ENCODE results near the gene TRPM1. TPM values are rescaled to one million over a fixed set of nuclear protein-coding genes. Genes with fewer than 3 reads are reported as not detected.

TRPM1 gene
- total RNA-seq, 4 donors from 2014 or later, result not detected

DNA sequence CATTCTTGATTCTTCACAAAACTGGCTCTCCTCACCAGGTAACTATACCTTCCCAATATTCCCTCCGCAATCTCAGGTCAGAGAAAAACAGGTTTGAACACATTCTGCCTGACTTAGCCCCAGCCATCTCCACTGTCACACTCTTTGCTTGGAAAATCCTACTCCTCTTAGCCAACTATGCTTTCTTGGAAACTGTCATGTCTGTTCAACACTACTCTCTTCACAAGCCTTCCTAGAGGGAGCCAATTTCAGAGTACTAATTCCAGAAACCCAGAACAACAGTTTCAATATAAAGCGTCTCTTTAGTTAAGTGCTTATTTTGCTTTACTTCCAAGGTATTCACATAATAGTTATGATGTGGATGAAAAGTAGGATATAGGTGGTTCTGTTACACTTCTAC lies 131.8 kb downstream of the TRPM1 start:
- Histone ChIP-seq H3K4me1 (no peaks in the 10 kb centered on the region), H3K27ac (no peak overlapping the region), H3K36me3 (peaks cover 0 to 38% of the 10 kb centered on the region in 2 donors), H3K9me3 (no peaks in the 10 kb centered on the region), H3K27me3 (no peaks in the 10 kb centered on the region), H3K4me3 (no peak overlapping the region)
- DNase-seq (no peak), ATAC-seq (no peak)
- intact Hi-C loops (cut with DNase I; ENCODE audit: low total_unique reads) (loop anchor here (10.0 kb wide), 1 partner anchor 245 kb away; no protein-coding TSS in a partner anchor), in situ Hi-C loops (cut with MboI; ENCODE audit: low sequenced_read_pairs in 4 of 4) (loop anchor here in 3 of 4 donors (10.0 to 25.0 kb wide), 3 partner anchors 65 to 393 kb away; partner anchors contain the start of genes FAN1 (in 1 of the 3) and KLF13 (in 1 of the 3))
- TF ChIP-seq, protein P1, sequence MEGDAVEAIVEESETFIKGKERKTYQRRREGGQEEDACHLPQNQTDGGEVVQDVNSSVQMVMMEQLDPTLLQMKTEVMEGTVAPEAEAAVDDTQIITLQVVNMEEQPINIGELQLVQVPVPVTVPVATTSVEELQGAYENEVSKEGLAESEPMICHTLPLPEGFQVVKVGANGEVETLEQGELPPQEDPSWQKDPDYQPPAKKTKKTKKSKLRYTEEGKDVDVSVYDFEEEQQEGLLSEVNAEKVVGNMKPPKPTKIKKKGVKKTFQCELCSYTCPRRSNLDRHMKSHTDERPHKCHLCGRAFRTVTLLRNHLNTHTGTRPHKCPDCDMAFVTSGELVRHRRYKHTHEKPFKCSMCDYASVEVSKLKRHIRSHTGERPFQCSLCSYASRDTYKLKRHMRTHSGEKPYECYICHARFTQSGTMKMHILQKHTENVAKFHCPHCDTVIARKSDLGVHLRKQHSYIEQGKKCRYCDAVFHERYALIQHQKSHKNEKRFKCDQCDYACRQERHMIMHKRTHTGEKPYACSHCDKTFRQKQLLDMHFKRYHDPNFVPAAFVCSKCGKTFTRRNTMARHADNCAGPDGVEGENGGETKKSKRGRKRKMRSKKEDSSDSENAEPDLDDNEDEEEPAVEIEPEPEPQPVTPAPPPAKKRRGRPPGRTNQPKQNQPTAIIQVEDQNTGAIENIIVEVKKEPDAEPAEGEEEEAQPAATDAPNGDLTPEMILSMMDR (IDR thresholded peaks at IDR 0.05 in 4 of 5, conservative IDR thresholded peaks at IDR 0.05 in 1 of 5), result no peak
- no peak for TF ChIP-seq POLR2A (IDR thresholded peaks at IDR 0.05)

DNA sequence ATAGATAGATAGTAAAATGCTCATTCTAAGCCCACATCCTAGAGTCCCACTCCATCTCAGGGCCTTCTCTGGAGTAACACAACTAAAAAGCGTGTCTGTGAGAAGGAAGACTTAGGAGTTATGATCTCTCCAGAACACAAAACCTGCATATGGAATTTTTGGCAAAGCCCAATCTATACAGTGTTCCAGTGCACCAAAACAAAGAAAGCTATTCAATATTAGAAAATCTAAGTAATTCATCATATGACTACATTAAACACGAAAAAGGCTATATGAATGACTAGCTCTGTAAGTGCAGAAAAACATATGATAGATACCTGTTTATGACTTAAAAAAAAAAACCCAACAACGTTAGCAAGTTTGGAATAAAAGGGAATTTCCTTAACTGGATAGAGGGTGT lies 137.8 kb downstream of the TRPM1 start:
- in situ Hi-C loops (cut with MboI; ENCODE audit: low sequenced_read_pairs in 4 of 4), result loop anchor here in 2 of 4 donors (25.0 kb wide), 2 partner anchors 374 to 399 kb away; partner anchors contain the start of gene KLF13 (in 1 of the 2)
- H3K4me3 ChIP-seq, result no peak overlapping the region
- no peaks in the 10 kb centered on the region for H3K9me3 ChIP-seq
- TF ChIP-seq, protein P1 (IDR thresholded peaks at IDR 0.05 in 4 of 5, conservative IDR thresholded peaks at IDR 0.05 in 1 of 5), result no peak
- no peak for TF ChIP-seq POLR2A (IDR thresholded peaks at IDR 0.05)
- peaks cover 0 to 14% of the 10 kb centered on the region in 2 donors for H3K36me3 ChIP-seq
- H3K27ac ChIP-seq, result peak overlapping the region in 3 of 4 donors; percentile 86 to 95 (median 93)
- no peaks in the 10 kb centered on the region for H3K27me3 ChIP-seq
- ATAC-seq (no peak), DNase-seq (no peak)
- H3K4me1 ChIP-seq, result peaks cover 36 to 39% of the 10 kb centered on the region in 2 donors
- intact Hi-C loops (cut with DNase I; ENCODE audit: low total_unique reads), result loop anchor here (2.0 to 10.0 kb wide), 2 partner anchors 195 to 251 kb away; no protein-coding TSS in a partner anchor

DNA sequence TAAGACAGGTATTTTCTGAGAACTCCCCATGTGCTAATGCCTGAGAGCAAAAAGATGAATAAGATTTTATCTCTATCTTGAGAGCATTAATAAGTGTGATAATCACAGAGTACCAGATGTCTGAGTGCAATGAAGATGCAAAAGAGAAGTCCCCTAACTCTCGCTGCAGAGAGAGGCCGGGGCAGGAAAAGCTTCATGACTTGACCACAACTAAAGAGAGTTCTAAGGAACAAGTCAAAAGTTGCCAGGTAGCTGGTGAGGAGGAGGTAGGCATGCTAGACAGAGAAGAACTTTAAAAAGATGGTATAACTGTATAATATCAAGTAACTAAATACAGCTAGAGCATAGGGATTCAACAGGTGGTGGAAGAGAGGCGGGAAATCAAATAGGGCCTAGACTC lies 138.9 kb downstream of the TRPM1 start:
- DNase-seq, result no peak
- TF ChIP-seq, protein P1 (IDR thresholded peaks at IDR 0.05 in 4 of 5, conservative IDR thresholded peaks at IDR 0.05 in 1 of 5), result no peak
- TF ChIP-seq POLR2A (IDR thresholded peaks at IDR 0.05), result no peak
- in situ Hi-C loops (cut with MboI; ENCODE audit: low sequenced_read_pairs in 4 of 4) (loop anchor here in 2 of 4 donors (25.0 kb wide), 2 partner anchors 375 to 400 kb away; partner anchors contain the start of gene KLF13 (in 1 of the 2)), intact Hi-C loops (cut with DNase I; ENCODE audit: low total_unique reads) (loop anchor here (2.0 to 10.0 kb wide), 2 partner anchors 196 to 252 kb away; no protein-coding TSS in a partner anchor)
- no peak for ATAC-seq
- Histone ChIP-seq H3K36me3 (peaks cover 0 to 24% of the 10 kb centered on the region in 2 donors), H3K27ac (peak overlapping the region; percentile 84 to 95 (median 90)), H3K4me1 (peaks cover 36 to 39% of the 10 kb centered on the region in 2 donors), H3K27me3 (no peaks in the 10 kb centered on the region), H3K4me3 (no peak overlapping the region), H3K9me3 (no peaks in the 10 kb centered on the region)

DNA sequence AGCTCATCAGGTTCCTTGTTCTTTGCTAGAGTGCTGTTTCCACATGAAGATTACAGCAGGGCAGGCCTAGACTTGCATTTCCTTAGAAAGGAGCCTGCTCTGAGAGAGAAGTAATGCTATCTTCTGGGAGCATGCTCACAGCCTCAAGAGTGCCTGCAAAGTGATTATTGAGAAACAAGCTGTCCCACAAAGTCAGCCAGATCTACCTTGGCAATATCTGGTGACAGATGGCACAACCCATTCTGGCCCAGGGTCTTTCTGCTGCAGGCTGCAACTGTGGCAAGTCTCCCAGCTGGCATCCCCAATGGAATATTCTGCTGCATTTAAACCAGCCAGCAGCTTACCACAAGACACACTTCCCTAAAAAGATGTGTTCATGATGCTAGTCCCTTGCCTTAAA lies 139.4 kb downstream of the TRPM1 start:
- DNase-seq, result peak; percentile 70 to 92
- Histone ChIP-seq H3K4me1 (peaks cover 36 to 39% of the 10 kb centered on the region in 2 donors), H3K9me3 (no peaks in the 10 kb centered on the region), H3K27me3 (no peaks in the 10 kb centered on the region), H3K36me3 (peaks cover 0 to 30% of the 10 kb centered on the region in 2 donors), H3K27ac (peak overlapping the region; percentile 84 to 95 (median 90)), H3K4me3 (peak overlapping the region in 1 of 4 donors; percentile 14)
- intact Hi-C loops (cut with DNase I; ENCODE audit: low total_unique reads), result loop anchor here (2.0 to 10.0 kb wide), 2 partner anchors 197 to 253 kb away; no protein-coding TSS in a partner anchor
- ATAC-seq, result peak; percentile 84 to 87
- TF ChIP-seq, protein P1 (IDR thresholded peaks at IDR 0.05 in 4 of 5, conservative IDR thresholded peaks at IDR 0.05 in 1 of 5), result no peak
- TF ChIP-seq POLR2A (IDR thresholded peaks at IDR 0.05), result peak in 1 of 2 donors; percentile 19
- in situ Hi-C loops (cut with MboI; ENCODE audit: low sequenced_read_pairs in 4 of 4), result loop anchor here in 2 of 4 donors (25.0 kb wide), 2 partner anchors 375 to 400 kb away; partner anchors contain the start of gene KLF13 (in 1 of the 2)

Measured in gastrocnemius medialis (tissue), 4 donors.